Fibroblast of skin of right biceps (primary cell): ENCODE results near the gene IGFBP7.
A peak's percentile ranks its signal among the peaks of the same experiment; 100 is the strongest.

ENCODE experiments used
- DNase-seq: peaks from one replicate; pipeline ENCODE4 v3.0.0-alpha.2; 2013

The IGFBP7 gene

GRCh38 chr4:57037982-57038604 is 72.1 kb downstream of the IGFBP7 start:
- peak; percentile 59 for DNase-seq

GRCh38 chr4:57034520-57034919 is 75.7 kb downstream of the IGFBP7 start:
- no peak for DNase-seq

- DNase-seq = peak; percentile 97
Measured at GRCh38 chr4:57023104-57023503, 87.1 kb downstream of the IGFBP7 start.

GRCh38 chr4:57020467-57021101 is 89.6 kb downstream of the IGFBP7 start:
- DNase-seq = peak; percentile 89

GRCh38 chr4:57018980-57019379 is 91.2 kb downstream of the IGFBP7 start:
- DNase-seq = no peak

GRCh38 chr4:57013543-57014120 is 96.6 kb downstream of the IGFBP7 start:
- no peak for DNase-seq

- DNase-seq = no peak
Measured at GRCh38 chr4:56999751-57000150, 110.4 kb downstream of the IGFBP7 start.

- peak; percentile 85 for DNase-seq
Measured at GRCh38 chr4:56995525-56995924, 114.7 kb downstream of the IGFBP7 start.

- peak; percentile 63 for DNase-seq
Measured at GRCh38 chr4:56990109-56990905, 119.9 kb downstream of the IGFBP7 start.

- DNase-seq = no peak
Measured at GRCh38 chr4:56986952-56987351, 123.2 kb downstream of the IGFBP7 start.

GRCh38 chr4:56986192-56986591 is 124.0 kb downstream of the IGFBP7 start:
- no peak for DNase-seq

GRCh38 chr4:56981795-56982201 is 128.4 kb downstream of the IGFBP7 start:
- DNase-seq = peak; percentile 31
